GM20431 (cell line): ENCODE results near the gene DMAC1.

ENCODE experiments used
- in situ Hi-C: fragments of 300-500 bp; cut with MseI, MboI; formaldehyde crosslinking; loops from one replicate; pipeline ENCODE4 v1.15.0; 2020; ENCODE audit warnings: low sequenced_read_pairs; ENCODE audit not compliant: unreplicated experiment

The DMAC1 gene

GRCh38 chr9:7784472-7784871 lies 15.1 kb downstream of the DMAC1 start:
- in situ Hi-C loops = no loop called here

DNA sequence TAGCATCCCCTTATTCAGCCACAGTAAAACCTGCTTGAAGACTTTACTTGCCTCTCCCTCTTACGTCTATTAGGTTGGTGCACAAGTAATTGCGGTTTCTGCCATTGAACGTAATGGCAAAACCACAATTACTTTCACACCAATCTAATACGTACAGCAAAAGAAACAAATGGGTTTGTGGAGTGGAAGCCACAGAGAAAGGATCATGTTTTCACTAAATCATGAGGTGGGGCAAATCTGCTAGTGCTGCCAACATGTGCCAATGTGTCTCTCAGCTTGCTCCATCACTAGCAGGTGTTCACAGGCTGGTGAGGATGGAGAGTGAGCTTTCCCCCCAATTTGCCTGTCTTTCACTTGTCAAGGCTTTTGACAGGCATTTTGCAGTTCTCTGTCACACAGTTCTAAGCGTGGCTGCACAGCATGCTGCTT lies 15.9 kb downstream of the DMAC1 start:
- in situ Hi-C loops = no loop called here

DNA sequence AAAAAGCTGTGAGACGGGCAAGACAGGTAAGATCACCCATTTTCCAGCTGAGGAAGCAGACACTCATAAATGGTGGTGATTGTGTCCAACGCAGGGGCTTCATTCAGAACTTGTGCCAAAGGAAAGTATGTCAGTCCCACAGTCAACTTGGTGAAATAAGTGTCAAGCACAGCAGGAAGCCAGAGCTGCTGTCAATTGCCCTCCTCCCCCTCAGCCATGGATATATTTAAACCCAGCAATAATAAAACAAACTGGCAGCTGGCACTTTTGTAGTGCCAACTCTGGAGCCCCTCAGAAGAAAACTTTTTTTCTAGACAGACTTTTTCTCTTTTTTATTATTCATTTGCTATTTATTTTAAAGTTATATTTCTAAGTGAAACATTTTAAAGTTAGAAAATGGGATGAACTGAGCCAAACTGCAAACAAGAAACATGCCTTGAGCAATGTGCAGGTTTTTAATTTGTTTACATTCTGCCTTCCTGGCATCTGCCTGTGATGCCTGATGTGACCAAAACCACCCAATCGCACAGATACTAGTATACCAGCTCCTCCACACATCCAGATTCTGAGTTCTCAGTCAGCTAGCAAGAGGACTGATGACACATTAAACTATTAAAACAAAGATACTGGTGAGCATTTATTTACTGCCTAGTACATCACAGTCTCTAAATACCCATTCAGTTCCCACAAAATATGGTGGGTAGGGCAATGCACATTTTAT lies 17.0 kb downstream of the DMAC1 start:
- in situ Hi-C loops = no loop called here

DNA sequence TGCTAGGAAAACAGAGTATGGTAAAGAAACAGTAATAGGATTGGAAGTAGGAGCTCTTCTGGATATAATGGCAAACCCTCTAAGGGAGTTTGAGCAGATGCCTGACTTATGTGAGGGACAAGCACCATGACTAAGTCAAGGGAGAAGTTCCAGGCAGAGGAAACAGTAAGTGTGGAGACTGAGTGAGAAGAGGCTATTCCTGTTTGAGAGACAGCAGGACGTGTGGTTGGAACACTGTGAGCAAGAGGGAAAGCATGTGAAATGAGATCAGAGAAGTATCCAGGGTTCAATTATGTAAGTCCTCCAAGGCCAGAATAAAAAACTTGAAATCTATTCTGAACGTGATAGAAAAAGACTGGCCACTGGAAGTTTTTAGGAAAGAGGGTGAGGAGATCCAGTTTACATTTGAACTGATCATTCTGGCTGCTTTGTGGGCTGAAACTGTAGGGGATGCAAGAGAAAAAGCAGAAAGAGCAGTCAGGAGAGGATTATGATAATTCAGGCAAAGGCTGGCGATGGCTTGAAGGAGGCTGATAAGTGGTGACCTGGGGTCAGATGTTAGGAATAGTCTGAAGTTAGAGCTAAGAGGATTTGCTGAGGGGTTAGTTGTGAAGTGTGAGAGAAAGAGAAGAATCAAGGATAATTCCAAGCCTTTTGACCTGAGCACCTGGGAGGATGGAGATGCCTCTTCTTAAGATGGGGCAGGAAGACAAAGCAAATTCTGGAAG lies 19.2 kb downstream of the DMAC1 start:
- in situ Hi-C loops = no loop called here

GRCh38 chr9:7778851-7779600 lies 20.6 kb downstream of the DMAC1 start:
- in situ Hi-C loops = no loop called here

DNA sequence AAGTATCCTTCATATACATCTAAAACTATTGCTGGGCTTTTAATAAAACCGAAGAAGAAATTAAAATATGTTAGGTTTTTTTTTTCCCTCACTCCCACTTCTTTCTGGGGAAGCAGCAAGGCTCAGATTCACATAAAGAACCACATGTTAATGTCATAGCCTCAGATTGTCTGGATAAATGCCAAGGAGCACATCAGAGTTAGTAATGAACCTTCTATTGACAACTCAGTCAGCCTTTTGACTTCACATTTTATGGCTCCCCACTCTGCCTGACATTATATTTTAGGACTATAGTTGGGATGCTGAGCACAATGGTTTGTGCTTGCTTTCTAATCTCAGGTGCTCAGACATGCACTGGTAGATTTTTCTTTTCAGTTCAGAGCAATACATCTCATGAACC lies 21.8 kb downstream of the DMAC1 start:
- in situ Hi-C loops = no loop called here

GRCh38 chr9:7770111-7770510 lies 29.5 kb downstream of the DMAC1 start:
- in situ Hi-C loops = no loop called here

DNA sequence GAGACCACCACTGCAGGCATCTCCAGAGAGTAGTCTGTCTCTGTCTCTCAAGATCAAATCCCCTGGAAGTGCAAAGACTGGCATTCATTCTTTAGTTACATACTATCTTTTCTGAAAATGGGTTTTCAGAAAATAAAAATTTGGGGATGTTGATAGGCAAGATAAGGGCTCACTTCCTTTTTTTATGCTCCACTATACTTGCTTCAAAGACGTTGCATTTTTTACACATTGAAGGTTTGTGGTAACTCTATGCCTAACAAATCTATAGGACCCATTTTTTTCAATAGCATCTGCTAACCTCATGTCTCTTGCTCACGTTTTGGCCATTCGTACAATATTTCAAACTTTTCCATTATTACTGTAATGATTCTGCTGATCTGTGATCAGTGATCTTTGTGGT lies 37.0 kb downstream of the DMAC1 start:
- in situ Hi-C loops = no loop called here

- in situ Hi-C loops = no loop called here
Measured at GRCh38 chr9:7760014-7760415, 39.6 kb downstream of the DMAC1 start.

GRCh38 chr9:7756088-7756487 lies 43.5 kb downstream of the DMAC1 start:
- in situ Hi-C loops = no loop called here

- in situ Hi-C loops = no loop called here
Measured at GRCh38 chr9:7752481-7752880, 47.1 kb downstream of the DMAC1 start.
